HCT116 (cell line): ENCODE data around the gene OPALIN. TPM values are rescaled to one million over a fixed set of nuclear protein-coding genes. Genes with fewer than 3 reads are reported as not detected.

Experiments used
- ATAC-seq: fragments of 200-7000 bp; cut with Tn5 transposase; 2 replicates; pipeline ENCODE4 v1.9.1; 2020; ENCODE audit warnings: mild to moderate bottlenecking, moderate library complexity
- BruUV-seq: library from RNA; stranded (reverse); fragments of 400-500 nt; replicated peaks from 2 replicates; lab custom pipeline; 2021; lab: Mats Ljungman, UMichigan
- CTCF ChIA-PET: fragments of 300-600 bp; sonication (Branson Sonifier 250); formaldehyde crosslinking; loops from one replicate; lab custom pipeline; 2021; ENCODE audit warnings: antibody characterized with exemption; lab: Charles Lee
- POLR2A ChIA-PET: fragments of 300-600, 350-600 bp; sonication (Branson Sonifier 250); formaldehyde crosslinking; loops from one replicate; lab custom pipeline; 2021; ENCODE audit warnings: antibody characterized with exemption; lab: Charles Lee
- RAD21 ChIA-PET, 2 experiments: fragments of 300-600 bp; sonication (Branson Sonifier 250); formaldehyde crosslinking; loops; one replicate each; lab custom pipeline; 2023; ENCODE audit warnings: low total read pairs in 2 of 2; ENCODE audit not compliant: uncharacterized antibody in 2 of 2, unreplicated experiment in 2 of 2, low non-redundant PET in 1 of 2; lab: Charles Lee
- DNase-seq: peaks from one replicate; pipeline ENCODE4 v3.0.0-alpha.2; 2010; ENCODE audit warnings: low read depth, low spot score
- H2AFZ ChIP-seq: fragments of 200-600 bp; shearing (Covaris generic), sonication (generic); 2 replicates; pipeline ENCODE4 v1.6.1; 2017; ENCODE audit warnings: low read depth, mixed run types, mixed read lengths, antibody characterized with exemption, low read length; ENCODE audit not compliant: poor library complexity, severe bottlenecking
- H3K27ac ChIP-seq: 2 replicates; pipeline ENCODE4 v1.5.1; 2012; ENCODE audit warnings: low read depth, low read length
- H3K27me3 ChIP-seq: fragments of 200-600 bp; sonication (generic); 2 replicates; pipeline ENCODE4 v1.6.1; 2016; ENCODE audit warnings: mixed run types, low read length, mixed read lengths; ENCODE audit not compliant: insufficient read depth
- H3K36me3 ChIP-seq, 2 experiments: fragments of 200-500 bp in 1 of 2; fragments of 200-600 bp in 1 of 2; sonication (Bioruptor generic) in 1 of 2; sonication (generic) in 1 of 2; 2 replicates each; pipeline versions ENCODE4 v1.5.1 to v1.6.1; 2014 to 2016; ENCODE audit warnings: low read length in 2 of 2, inconsistent platforms in 1 of 2, mixed read lengths in 1 of 2, mixed run types in 1 of 2; ENCODE audit not compliant: insufficient read depth in 2 of 2, control insufficient read depth in 1 of 2
- H3K4me1 ChIP-seq, 2 experiments: fragments of 200-600 bp in 1 of 2; sonication (generic) in 1 of 2; 2 replicates each; pipeline versions ENCODE4 v1.5.1 to v1.6.1; 2012 to 2017; ENCODE audit warnings: low read length in 2 of 2, inconsistent platforms in 1 of 2, mild to moderate bottlenecking in 1 of 2, mixed read lengths in 1 of 2, mixed run types in 1 of 2, moderate library complexity in 1 of 2; ENCODE audit not compliant: insufficient read depth in 2 of 2, control insufficient read depth in 1 of 2
- H3K4me2 ChIP-seq: fragments of 200-600 bp; sonication (generic); 2 replicates; pipeline ENCODE4 v1.6.1; 2017; ENCODE audit warnings: mixed run types, low read length, mixed read lengths
- H3K4me3 ChIP-seq, 2 experiments: fragments of 200-600 bp in 1 of 2; sonication (generic) in 1 of 2; replicated peaks in 1 of 2; 2 replicates each; pipeline ENCODE4 v1.5.1; 2011 to 2016; ENCODE audit warnings: low read length in 2 of 2, control low read depth in 1 of 2, low read depth in 1 of 2, mild to moderate bottlenecking in 1 of 2, mixed read lengths in 1 of 2, mixed run types in 1 of 2
- H3K79me2 ChIP-seq: fragments of 200-600 bp; sonication (generic); 2 replicates; pipeline ENCODE4 v1.6.1; 2017; ENCODE audit warnings: mild to moderate bottlenecking, mixed run types, low read length, moderate library complexity, mixed read lengths; ENCODE audit not compliant: insufficient read depth
- H3K9ac ChIP-seq: fragments of 200-600 bp; sonication (generic); 2 replicates; pipeline ENCODE4 v1.6.1; 2016; ENCODE audit warnings: low read length, mixed read lengths
- H3K9me2 ChIP-seq: fragments of 200-600 bp; sonication (generic), shearing (Covaris generic); 2 replicates; pipeline ENCODE4 v1.6.1; 2017; ENCODE audit warnings: mixed run types, mild to moderate bottlenecking, moderate library complexity; ENCODE audit not compliant: insufficient read depth
- H3K9me3 ChIP-seq, 2 experiments: fragments of 200-500 bp in 1 of 2; fragments of 200-600 bp in 1 of 2; sonication (Bioruptor generic) in 1 of 2; sonication (generic) in 1 of 2; 2 replicates each; pipeline ENCODE4 v1.6.1; 2014 to 2017; ENCODE audit warnings: low read length in 2 of 2, mixed read lengths in 2 of 2, inconsistent platforms in 1 of 2, low read depth in 1 of 2, mild to moderate bottlenecking in 1 of 2, mixed run types in 1 of 2, moderate library complexity in 1 of 2; ENCODE audit not compliant: control insufficient read depth in 1 of 2, insufficient read depth in 1 of 2
- H4K20me1 ChIP-seq: fragments of 200-600 bp; sonication (generic), shearing (Covaris generic); 2 replicates; pipeline ENCODE4 v1.6.1; 2017; ENCODE audit warnings: mixed run types, mild to moderate bottlenecking, moderate library complexity; ENCODE audit not compliant: insufficient read depth
- CEBPB ChIP-seq: IDR thresholded peaks from 2 replicates; pipeline ENCODE4 v1.6.1; 2012; ENCODE audit warnings: low read depth
- EGR1 ChIP-seq: IDR thresholded peaks from 2 replicates; pipeline ENCODE4 v1.6.1; 2012; ENCODE audit warnings: low read depth
- EZH2 ChIP-seq: fragments of 200-600 bp; sonication (generic); IDR thresholded peaks from 2 replicates; pipeline ENCODE4 v1.6.1; 2017; ENCODE audit warnings: antibody characterized with exemption, mixed run types
- FOSL1 ChIP-seq: IDR thresholded peaks from 2 replicates; pipeline ENCODE4 v1.6.1; 2012; ENCODE audit warnings: low read depth
- SIN3A ChIP-seq: IDR thresholded peaks from 2 replicates; pipeline ENCODE4 v1.6.1; 2012; ENCODE audit warnings: low read depth
- SP1 ChIP-seq: IDR thresholded peaks from 2 replicates; pipeline ENCODE4 v1.6.1; 2012; ENCODE audit warnings: low read depth
- SRF ChIP-seq: IDR thresholded peaks from 2 replicates; pipeline ENCODE4 v1.6.1; 2012; ENCODE audit warnings: low read depth
- TCF7L2 ChIP-seq: IDR thresholded peaks from 2 replicates; pipeline ENCODE4 v1.7.0; 2011; ENCODE audit warnings: borderline replicate concordance, inconsistent platforms; ENCODE audit not compliant: insufficient read depth, insufficient read length; ENCODE audit errors: extremely low read depth
- ZFX ChIP-seq: fragments of 450-650 bp; IDR thresholded peaks from 2 replicates; pipeline ENCODE4 v1.6.1; 2017
- intact Hi-C: fragments of 100-400 bp; cut with micrococcal nuclease; formaldehyde crosslinking; loops from 2 replicates; pipeline ENCODE4 v1.10.0; 2022
- total RNA-seq: library from RNA; stranded (reverse); gene quantifications from one replicate; pipeline ENCODE4 v1.2.1, GENCODE V29; 2021; ENCODE audit not compliant: unreplicated experiment
- TF ChIP-seq, protein P1 (sequence below): IDR thresholded peaks from 2 replicates; pipeline ENCODE4 v1.6.1; 2012
- TF ChIP-seq, protein P2 (sequence below): IDR thresholded peaks from 2 replicates; pipeline ENCODE4 v1.6.1; 2012; ENCODE audit warnings: low read depth
- TF ChIP-seq, protein P3 (sequence below): IDR thresholded peaks from 2 replicates; pipeline ENCODE4 v1.6.1; 2012

The OPALIN gene
- total RNA-seq, 1 experiment from 2014 or later, result not detected

DNA sequence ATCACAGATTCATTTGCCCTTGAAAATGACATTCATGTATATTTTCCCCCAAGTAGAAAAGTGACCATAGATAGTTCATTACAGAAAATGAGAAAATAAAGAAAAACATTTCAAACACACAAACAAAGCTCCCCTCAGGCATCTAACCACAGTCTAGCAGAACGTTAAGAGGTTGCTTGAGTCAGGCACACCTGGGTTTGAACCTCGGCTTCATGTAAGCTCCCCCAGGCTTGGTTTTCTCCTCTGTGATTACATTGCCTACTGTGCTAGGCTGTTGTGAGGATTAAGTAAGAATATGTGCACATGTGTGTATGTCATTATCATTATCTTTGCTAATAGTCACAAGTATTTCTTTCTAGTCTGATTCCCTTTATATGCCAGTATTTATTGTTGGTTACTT is 45.5 kb downstream of the OPALIN start:
- POLR2A ChIA-PET, result no interaction called here
- RAD21 ChIA-PET, result no interaction called here

DNA sequence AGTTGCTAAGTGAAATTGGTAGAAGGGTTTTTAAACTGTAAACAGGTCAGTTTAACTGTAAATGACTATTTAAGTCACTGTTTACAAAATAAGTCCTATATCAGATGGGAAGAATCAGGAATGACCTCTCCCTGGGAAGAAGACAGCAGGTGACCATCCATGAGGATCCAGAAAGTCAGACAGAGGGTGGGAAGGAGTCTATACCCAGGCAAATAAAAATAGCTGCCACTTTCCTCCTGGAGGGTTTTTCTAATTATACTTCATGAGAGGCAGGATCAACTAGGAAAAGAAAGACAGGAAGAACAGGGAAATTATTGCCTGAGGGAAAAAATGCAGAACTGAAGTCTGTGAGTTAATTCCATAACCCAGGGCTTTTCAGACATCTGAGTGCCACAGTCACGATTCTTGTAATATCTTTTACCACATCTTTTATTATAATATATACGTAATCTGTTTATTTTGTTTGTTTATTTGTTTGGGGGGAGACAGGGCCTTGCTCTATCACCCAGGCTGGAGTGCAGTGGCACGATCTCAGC is 47.6 kb downstream of the OPALIN start:
- no peaks in the 10 kb centered on the region for H3K79me2 ChIP-seq
- BruUV-seq, result no TSS peak
- DNase-seq, result no peak
- H3K9me2 ChIP-seq, result no peaks in the 10 kb centered on the region
- H3K4me3 ChIP-seq, result no peak overlapping the region
- no peaks in the 10 kb centered on the region for H3K4me1 ChIP-seq
- ATAC-seq, result no peak
- no peaks in the 10 kb centered on the region for H3K27me3 ChIP-seq
- H4K20me1 ChIP-seq, result no peaks in the 10 kb centered on the region
- ChIA-PET POLR2A (no interaction called here), RAD21 (no interaction called here), CTCF (no interaction called here)
- H3K4me2 ChIP-seq, result no peak overlapping the region
- no peak overlapping the region for H3K27ac ChIP-seq
- no peak overlapping the region for H3K9ac ChIP-seq
- H2AFZ ChIP-seq, result no peak overlapping the region
- TF ChIP-seq, protein P1, sequence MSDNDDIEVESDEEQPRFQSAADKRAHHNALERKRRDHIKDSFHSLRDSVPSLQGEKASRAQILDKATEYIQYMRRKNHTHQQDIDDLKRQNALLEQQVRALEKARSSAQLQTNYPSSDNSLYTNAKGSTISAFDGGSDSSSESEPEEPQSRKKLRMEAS, result no peak
- TF ChIP-seq TCF7L2, result no peak
- TF ChIP-seq SP1, result no peak
- TF ChIP-seq FOSL1, result no peak
- TF ChIP-seq CEBPB, result no peak
- TF ChIP-seq SIN3A, result no peak
- TF ChIP-seq EGR1, result no peak
- TF ChIP-seq, protein P2, sequence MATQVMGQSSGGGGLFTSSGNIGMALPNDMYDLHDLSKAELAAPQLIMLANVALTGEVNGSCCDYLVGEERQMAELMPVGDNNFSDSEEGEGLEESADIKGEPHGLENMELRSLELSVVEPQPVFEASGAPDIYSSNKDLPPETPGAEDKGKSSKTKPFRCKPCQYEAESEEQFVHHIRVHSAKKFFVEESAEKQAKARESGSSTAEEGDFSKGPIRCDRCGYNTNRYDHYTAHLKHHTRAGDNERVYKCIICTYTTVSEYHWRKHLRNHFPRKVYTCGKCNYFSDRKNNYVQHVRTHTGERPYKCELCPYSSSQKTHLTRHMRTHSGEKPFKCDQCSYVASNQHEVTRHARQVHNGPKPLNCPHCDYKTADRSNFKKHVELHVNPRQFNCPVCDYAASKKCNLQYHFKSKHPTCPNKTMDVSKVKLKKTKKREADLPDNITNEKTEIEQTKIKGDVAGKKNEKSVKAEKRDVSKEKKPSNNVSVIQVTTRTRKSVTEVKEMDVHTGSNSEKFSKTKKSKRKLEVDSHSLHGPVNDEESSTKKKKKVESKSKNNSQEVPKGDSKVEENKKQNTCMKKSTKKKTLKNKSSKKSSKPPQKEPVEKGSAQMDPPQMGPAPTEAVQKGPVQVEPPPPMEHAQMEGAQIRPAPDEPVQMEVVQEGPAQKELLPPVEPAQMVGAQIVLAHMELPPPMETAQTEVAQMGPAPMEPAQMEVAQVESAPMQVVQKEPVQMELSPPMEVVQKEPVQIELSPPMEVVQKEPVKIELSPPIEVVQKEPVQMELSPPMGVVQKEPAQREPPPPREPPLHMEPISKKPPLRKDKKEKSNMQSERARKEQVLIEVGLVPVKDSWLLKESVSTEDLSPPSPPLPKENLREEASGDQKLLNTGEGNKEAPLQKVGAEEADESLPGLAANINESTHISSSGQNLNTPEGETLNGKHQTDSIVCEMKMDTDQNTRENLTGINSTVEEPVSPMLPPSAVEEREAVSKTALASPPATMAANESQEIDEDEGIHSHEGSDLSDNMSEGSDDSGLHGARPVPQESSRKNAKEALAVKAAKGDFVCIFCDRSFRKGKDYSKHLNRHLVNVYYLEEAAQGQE, result no peak
- TF ChIP-seq SRF, result no peak
- TF ChIP-seq EZH2, result no peak
- TF ChIP-seq ZFX, result no peak
- intact Hi-C loops, result no loop called here
- no peaks in the 10 kb centered on the region for H3K36me3 ChIP-seq
- no peaks in the 10 kb centered on the region for H3K9me3 ChIP-seq

More for the DNA sequence above, 45.5 kb downstream of the OPALIN start:
- DNase-seq (no peak), ATAC-seq (no peak)
- Histone ChIP-seq H3K4me1 (no peaks in the 10 kb centered on the region), H3K4me3 (no peak overlapping the region), H3K27ac (no peak overlapping the region), H3K79me2 (no peaks in the 10 kb centered on the region), H3K9me2 (no peaks in the 10 kb centered on the region), H3K4me2 (no peak overlapping the region), H3K9ac (no peak overlapping the region), H3K9me3 (no peaks in the 10 kb centered on the region), H2AFZ (no peak overlapping the region), H3K27me3 (no peaks in the 10 kb centered on the region), H4K20me1 (no peaks in the 10 kb centered on the region), H3K36me3 (no peaks in the 10 kb centered on the region)
- CTCF ChIA-PET, result interaction anchor here (1.4 kb wide), 1 partner anchor 21 kb away, joined by 4 read pairs; no protein-coding TSS in a partner anchor
- intact Hi-C loops, result no loop called here
- TF ChIP-seq, protein P3, sequence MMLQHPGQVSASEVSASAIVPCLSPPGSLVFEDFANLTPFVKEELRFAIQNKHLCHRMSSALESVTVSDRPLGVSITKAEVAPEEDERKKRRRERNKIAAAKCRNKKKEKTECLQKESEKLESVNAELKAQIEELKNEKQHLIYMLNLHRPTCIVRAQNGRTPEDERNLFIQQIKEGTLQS, result no peak
- TF ChIP-seq, protein P1, result no peak
- BruUV-seq, result no TSS peak
